Mesenteric fat pad (tissue), 1 donor: ENCODE data around the gene VAV2. TPM values are rescaled to one million over a fixed set of nuclear protein-coding genes. Genes with fewer than 3 reads are reported as not detected.

Experiments used
- DNase-seq: peaks from one replicate; pipeline ENCODE4 v3.0.0-alpha.2; 2020; ENCODE audit warnings: low spot score
- total RNA-seq: library from RNA; stranded (reverse); fragmentation: NEBNext Ultra II Directional; extraction: Animal tissue kit (Norgen Biotek cat#: 25700); gene quantifications from one replicate; pipeline ENCODE4 v1.2.1, GENCODE V29; 2021
- donor health status: DM: yes; HTN: yes; CAD: no.

Gene VAV2
- total RNA-seq, 1 donor from 2014 or later: 19.3 TPM

- no peak for DNase-seq
Measured at GRCh38 chr9:133809335-133809734, 182.8 kb downstream of the VAV2 start.

DNA sequence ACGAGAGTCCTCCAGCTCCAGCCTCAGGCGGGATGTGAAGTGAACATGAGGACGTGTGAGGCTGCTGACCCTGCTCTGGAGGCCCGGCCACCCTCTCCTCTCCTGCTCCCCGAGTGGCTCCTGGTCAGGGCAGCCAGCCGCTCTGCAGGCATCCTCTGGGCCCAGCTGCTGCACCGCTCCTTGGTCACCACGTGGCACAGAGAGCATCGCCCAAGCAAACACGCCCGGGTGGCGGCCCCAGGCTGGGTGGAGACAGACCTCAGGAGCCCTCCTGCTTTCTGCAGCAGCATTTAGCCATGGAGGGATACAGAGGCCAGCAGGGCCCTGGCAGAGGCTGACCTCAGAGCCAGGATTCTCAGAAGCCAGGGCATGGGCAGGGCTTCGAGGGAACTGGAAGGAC is 184.3 kb downstream of the VAV2 start:
- DNase-seq: no peak

DNA sequence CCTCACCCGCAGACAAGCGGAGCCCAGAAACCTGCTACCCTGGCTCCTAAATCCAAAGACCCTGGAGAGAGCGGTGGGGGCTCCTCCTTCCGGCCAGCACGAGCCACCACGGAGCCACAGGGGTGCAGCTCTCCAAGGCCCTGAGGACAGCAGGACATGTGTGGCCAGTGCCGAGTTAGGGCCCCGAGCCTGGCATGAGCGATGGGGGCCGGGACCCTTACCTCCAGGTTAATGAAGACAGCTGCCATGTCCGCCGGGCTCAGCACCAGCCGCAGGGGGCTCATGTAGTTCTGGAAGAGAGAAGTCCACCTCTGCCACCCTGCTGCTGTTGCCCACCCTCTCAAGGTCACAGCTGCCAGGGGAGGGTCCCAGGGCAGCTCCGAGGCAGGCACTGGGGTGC is 185.1 kb downstream of the VAV2 start:
- DNase-seq: no peak

DNA sequence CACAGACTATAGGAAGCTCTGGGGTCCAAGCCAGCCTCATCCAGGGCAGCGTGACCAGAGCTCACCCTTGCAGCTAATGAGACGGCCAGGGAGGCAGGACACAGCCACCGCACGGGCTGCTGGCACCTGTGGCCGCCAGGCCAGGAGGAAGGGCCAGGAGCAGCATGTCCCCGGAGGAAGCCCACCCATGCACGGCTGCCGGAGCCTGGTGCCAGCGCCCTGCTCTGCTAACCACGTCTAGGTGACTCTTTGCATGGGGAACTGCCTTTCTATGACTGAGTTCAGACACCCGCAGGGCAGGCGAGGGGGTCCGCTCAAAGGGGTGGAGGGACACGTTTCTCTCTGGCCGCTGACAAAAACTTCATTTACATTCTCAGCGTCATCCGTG is 185.5 kb downstream of the VAV2 start:
- DNase-seq: no peak

- no peak for DNase-seq
Measured at GRCh38 chr9:133805876-133806622, 186.1 kb downstream of the VAV2 start.

- DNase-seq: no peak
Measured at GRCh38 chr9:133804199-133804598, 187.9 kb downstream of the VAV2 start.

GRCh38 chr9:133803745-133804144 is 188.4 kb downstream of the VAV2 start:
- DNase-seq: no peak

GRCh38 chr9:133803028-133803585 is 189.0 kb downstream of the VAV2 start:
- DNase-seq: no peak

DNA sequence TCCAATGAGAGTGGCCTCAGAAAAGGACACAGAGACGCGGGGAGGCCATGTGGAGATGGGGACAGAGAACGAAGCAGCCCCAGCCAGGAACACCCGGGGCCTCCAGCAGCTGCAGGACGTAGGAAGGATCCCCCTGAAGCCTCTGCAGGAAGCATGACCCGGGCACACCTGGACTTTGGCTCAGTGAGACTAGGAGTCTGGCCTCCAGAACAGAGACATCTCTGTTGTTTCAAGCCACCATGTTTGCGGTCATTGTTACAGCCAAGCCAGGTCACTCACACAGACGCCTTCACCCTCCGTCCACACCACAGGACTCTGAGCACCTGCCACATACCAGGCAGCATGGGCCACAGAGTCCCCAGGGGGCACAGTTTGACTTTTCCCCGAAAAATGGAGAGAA is 190.4 kb downstream of the VAV2 start:
- DNase-seq: no peak

DNA sequence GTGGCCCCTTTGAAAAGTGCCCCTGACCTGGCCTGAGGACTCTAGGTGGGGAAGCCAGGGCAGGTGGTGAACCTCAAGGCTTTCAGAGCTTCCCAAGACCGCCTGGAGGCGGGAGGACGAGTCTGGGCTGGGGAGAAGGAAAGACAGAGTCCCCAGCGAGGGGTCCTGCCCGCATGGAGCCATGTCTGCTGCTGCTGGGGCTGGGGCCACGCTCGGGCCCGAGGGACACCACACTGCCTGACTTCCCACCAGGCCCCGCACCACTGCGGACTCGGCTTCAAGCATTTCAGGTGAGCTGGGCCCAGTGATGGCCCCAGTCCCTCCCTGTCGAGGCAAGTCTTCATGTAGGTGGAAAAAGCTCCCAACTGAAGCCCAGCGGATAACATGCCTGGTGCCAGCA is 191.9 kb downstream of the VAV2 start:
- DNase-seq: no peak

GRCh38 chr9:133799716-133800115 is 192.4 kb downstream of the VAV2 start:
- no peak for DNase-seq

- DNase-seq: no peak
Measured at GRCh38 chr9:133799106-133799505, 193.0 kb downstream of the VAV2 start.

- DNase-seq: no peak
Measured at GRCh38 chr9:133798160-133798559, 194.0 kb downstream of the VAV2 start.

- no peak for DNase-seq
Measured at GRCh38 chr9:133797406-133798105, 194.6 kb downstream of the VAV2 start.

DNA sequence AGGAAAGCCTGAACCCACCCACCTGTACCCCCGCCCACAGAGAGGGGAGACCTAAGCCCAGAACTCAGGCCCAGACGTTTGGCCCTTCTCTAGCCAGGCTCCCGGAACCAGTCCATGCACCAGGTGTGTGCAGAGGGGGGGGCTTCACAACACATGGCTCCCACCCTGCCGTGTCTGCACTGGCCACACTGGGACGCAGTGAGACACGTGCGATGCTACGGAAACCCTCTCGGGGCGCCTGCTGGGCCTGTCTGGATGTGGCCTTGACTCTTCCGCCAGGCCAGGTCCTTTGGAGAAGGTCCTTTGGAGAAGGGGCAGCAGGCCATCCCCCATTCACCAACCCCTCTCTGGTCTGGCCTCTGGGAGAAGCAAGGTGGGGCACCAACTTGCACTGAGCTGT is 195.6 kb downstream of the VAV2 start:
- DNase-seq: no peak

DNA sequence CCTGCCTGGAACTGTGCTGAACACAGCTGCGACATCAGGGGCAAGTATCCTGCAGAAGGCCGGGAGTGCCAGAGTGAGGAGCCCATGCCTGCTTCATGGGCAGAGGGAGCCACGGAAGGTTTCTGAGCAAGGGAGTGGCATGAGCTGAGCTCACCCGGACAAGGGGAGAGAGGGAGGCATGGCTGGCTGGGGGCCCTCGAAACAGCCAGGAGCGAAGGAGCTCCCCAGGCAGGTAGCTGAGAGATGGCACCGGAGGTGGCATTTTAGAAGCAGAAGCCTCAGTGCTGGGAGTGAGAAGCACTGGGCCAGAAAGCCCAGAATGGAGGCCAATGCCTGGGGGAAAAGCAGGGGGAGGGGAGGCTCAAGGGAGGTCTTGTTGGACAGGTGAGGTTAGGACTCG is 197.1 kb downstream of the VAV2 start:
- DNase-seq: no peak

DNA sequence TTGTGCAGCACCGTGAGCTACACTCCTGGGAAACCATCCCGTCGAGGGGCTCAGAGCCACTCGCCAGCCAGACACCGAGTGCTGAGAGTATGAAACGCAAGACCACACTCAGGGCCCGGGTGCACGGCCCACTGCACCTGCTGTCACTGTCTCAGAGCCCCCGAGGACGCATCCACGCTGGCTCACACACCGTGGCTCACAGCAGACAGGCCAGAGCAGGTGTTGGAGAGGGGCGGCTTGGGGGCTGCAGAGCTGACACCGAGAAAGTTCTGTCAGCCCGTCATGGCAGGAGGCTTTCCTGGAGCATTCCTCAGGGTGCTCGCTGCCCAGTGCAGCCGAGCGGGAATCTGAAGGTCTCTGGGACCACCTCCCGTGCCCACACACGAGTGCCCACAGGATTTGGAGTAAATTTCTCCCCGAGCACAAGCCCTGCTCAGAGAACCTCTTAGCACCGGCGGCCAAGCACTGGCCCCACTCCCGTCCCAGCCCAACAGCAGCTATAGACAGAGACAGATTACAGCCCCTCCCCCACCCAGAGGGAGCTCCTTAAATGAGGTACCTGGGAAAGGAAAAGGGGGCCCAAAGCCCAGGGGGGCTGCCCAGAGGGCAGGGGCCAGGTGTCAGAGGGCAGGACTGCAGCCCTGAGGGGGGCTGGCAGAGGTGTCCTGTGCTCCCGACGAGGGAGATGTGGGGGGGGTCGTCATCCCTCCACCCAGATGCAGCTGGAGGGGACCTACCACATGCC is 197.9 kb downstream of the VAV2 start:
- no peak for DNase-seq

DNA sequence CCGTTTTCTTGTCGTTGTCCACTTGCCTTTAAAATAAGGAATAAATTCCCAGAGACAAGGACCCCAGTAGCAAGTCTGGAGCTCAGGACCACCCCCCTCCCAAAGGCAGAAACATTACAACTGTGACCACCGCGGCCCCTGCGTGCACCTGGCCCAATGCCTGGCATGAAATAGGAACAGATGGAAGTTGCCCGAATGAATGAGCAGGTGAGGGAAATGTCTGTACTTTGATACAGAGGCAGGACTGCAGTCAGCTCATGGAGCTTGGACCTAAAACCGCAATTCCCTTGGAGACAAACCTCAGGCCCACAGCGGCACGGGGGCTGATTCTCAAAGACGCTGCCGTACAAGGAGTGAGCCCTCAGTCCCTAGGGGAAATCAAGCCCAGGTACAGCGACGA is 198.7 kb downstream of the VAV2 start:
- no peak for DNase-seq

DNA sequence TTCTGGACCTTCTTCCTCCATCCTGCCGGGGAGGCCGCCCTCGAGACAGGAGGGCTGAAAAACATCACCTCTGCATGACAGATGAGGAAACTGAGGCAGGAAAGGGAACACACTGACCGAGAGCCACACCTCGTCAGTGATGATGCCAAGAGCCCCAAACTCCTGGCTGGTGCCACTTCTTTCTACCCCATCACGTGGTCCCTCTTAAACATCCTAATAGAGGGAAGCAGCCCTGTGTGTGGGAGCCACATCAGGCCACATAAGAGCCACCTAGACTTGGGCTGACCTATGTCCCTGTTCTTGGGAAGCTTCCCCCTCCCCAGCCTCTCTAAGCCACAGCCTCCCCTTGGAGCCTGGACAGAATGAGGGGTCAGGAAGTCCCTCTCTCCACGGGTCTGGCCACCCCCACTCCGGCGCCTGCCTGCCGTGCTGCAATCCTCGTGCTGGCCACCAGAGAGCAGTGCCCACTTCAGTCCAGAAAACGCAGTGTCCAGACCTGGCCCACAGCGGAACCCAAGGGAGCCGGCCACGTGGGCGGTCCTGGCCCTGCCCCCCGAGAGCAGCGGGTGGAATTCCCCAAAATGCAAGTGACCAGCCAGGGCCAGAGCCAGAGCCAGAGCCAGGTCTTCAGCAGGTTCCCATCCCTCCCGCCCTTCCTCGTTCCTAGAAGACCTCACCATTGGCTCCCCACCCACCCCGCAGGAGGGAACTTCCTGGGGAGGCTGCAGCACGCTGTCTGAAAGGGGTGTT is 199.2 kb downstream of the VAV2 start:
- DNase-seq: peak; percentile 93

GRCh38 chr9:133791735-133792649 is 200.1 kb downstream of the VAV2 start:
- DNase-seq: no peak
